GM10266 (cell line): ENCODE measurements around the gene RIMS4.

Source experiments
- DNase-seq: peaks from one replicate; pipeline ENCODE4 v3.0.0; 2012; ENCODE audit errors: extremely low spot score
- CTCF ChIP-seq: IDR thresholded peaks from 2 replicates; pipeline ENCODE4 v1.5.1; 2012; ENCODE audit warnings: mild to moderate bottlenecking, low read depth; ENCODE audit not compliant: control insufficient read depth, insufficient read depth; ENCODE audit errors: missing control alignments

The RIMS4 gene

DNA sequence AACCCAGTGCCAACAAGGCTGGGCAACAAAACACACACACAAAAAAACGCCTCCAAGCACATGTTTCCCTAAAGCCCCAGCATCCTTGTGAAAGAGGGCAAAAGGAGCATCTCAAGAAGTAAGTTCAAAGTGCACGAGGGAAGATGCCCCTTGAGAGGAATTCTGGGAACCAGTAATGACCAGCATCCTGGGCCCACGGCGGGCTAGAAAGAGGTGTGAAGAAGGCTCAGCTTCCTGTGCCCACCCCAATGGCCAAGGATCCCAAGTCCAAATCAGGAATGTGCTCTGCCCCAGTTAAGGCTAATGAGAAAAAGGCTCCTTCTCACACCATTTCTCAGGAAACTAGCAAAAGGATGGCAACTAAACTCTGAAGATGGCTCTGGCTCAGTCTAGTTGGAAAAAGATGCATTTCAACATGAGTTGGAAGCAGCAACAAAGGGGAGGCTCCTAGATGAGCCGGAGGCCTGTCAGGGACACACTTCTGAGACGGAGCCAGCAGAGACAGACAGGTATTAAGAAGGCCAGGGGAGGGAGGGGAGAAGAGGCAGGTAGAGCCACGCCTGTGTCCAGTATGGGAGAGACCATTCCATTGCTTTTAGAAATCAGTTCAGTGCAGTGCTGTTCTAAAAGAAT is 3.2 kb downstream of the RIMS4 start:
- TF ChIP-seq CTCF = no peak
- no peak for DNase-seq

GRCh38 chr20:44805979-44806620 is 4.2 kb downstream of the RIMS4 start:
- no peak for DNase-seq
- TF ChIP-seq CTCF = no peak

DNA sequence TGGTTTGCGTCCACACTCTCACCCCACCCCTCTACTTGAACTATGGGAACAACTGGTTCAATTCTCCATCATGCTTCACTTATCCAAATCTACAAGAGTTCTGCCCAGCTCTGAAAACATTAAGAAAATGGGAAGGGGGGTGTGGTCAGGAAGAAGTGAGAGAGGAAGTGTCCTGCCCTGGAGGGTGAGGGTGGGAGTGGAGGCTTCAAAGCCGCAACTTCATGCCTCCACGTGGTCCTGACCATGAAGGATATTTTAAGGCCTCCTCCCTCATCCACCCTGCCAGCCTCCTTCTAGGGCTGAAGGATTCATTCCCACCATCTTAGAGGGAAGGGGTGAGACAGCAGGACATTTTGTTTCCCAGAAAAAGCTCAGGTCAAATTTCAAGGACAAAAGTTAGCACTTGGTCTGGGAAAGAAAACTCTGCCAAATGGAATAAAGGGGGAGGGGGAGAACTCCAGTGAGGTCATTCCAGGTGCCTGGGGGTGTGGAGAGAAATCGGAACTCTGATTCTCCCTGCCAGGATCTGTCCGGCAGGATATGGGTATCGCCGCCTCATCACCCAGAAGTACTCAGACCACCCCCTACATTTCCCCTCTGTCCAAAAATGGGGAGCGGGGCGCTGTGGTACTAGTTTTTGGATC is 4.9 kb downstream of the RIMS4 start:
- no peak for DNase-seq
- no peak for TF ChIP-seq CTCF

DNA sequence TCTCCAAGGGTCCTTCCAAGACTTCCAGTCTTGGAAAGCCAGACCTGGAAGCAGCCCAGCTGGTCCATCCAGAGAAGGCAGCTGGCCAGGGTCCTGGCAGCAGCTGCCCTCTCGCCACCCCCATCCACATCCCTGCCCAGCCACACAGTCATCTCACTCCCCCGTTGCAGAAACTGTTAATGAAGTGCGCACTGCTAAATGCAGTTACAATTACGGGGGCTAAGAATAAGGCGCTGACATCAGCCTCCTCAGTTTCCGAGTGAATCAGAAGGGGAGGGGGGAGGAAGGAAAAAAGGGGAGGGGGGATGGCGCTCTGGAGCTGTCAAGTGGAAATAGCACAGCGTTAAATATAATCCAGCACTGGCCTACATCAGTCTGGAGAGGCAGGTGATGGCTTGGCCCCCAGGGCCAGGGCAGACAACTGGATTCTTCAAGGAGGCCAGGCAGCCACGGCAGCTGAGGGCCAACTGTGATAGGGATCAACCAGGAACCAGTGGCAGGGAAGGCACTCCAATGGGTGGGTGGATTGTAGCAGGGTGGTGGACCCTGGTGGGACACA is 6.9 kb downstream of the RIMS4 start:
- TF ChIP-seq CTCF = no peak
- no peak for DNase-seq

DNA sequence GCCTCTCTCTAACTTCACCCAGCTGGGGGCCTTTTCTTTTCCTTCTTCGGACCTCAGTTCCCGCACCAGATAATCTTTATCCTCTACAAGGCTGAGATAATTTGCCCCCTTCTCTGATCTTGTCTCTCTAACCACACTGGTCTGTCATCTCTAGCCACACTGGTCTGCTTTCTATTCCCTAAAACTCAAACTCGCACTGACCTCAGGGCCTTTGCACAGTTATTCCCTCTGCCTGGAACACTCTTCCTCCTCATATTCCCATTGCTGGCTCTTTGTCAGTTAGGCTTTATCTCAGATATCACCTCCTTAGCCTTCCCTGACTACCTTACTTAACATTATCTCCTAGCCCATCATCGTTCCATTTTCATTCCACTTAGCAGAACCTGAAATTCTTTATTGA is 7.6 kb downstream of the RIMS4 start:
- DNase-seq = no peak
- no peak for TF ChIP-seq CTCF

DNA sequence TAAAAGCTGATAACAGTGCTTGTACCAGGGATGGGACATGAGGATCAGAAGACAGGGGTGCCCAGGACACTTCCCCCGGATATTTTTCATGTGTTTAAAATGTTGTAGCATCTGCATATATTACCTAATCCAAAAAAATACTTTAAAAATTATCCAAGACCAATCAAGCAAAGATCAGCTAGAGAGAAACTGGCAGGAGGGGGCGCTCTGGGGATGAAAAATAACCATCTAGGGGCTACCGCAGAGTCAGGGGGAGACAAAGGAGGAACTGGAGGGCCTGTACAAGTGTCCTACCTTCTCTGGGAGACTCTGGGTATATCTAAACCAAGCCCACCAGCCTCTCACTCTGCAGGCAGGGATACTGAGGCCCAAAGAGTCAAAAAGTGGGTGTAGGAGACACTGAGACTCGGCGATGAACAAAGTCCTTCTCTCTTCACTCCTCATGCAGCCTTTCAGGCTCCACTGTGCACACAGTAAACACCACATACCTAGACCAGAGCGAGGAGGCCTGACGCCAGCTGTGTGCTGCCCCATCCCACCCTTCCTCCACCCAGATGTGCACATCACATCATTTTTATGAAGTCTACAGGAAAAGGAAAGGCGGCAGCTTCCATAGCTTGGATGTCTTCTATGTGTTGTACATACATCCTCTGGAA is 9.8 kb downstream of the RIMS4 start:
- peak; percentile 29 for TF ChIP-seq CTCF
- no peak for DNase-seq
